ENCODE data around the gene GPRC5C. TPM values are rescaled to one million over a fixed set of nuclear protein-coding genes. Genes with fewer than 3 reads are reported as not detected.
A peak's percentile ranks its signal among the peaks of the same experiment; 100 is the strongest.

The GPRC5C gene
- total and polyA plus RNA-seq, 2 of the 13 experiments (the other 11 are each of a cell fraction or from before 2014, with no cell fraction given) = 85.6 to 300 TPM

DNA sequence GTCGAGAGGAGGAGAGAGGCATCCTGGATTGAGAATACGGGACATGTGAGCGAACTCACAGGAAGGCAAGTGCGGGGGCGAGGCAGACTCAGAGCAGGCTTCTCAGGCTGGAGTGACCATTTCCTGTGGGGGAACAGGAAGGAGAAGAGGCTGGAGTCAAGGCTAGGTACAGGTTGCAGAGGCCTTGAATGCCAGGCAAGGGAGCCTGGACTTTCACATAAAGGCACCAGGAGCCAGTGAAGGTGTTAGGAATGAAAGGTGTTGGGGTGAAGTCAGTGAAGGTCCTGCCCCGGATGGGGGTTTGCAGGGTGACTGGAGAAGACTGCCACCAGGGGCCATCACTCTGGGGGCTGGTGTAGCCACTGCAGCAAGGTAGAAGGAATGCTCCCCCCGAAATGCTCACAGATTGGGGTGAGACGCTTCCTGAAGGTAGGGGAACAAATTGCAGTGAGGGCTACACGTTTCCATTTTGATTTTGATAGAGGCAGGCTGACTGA, 5.3 kb upstream of the GPRC5C start (continued):
- TF ChIP-seq SYNCRIP (IDR thresholded peaks at IDR 0.05; ENCODE audit: insufficient read depth, low read depth, low read length) (no peak), RFXAP (CRISPR knock-in tag; IDR thresholded peaks at IDR 0.05; ENCODE audit: borderline replicate concordance) (no peak), ZNF83 (CRISPR knock-in tag; IDR thresholded peaks at IDR 0.05; ENCODE audit: borderline replicate concordance) (peak; percentile 89; the same call in 1 of the 2 replicates), ARHGAP35 (CRISPR knock-in tag; IDR thresholded peaks at IDR 0.05; ENCODE audit: borderline replicate concordance) (no peak), MED1 (CRISPR knock-in tag; IDR thresholded peaks at IDR 0.05) (no peak; the same call in 1 of the 2 replicates), ZNF614 (CRISPR knock-in tag; IDR thresholded peaks at IDR 0.05; ENCODE audit: borderline replicate concordance) (no peak), ZBTB38 (CRISPR knock-in tag; IDR thresholded peaks at IDR 0.05) (peak; percentile 82), SUZ12 (IDR thresholded peaks at IDR 0.05; ENCODE audit: low read depth, low read length) (no peak), ZBTB26 (CRISPR knock-in tag; IDR thresholded peaks at IDR 0.05; ENCODE audit: borderline replicate concordance) (no peak), EEA1 (CRISPR knock-in tag; IDR thresholded peaks at IDR 0.05; ENCODE audit: borderline replicate concordance) (0 out of 2 replicates have a peak, but pooled peaks have one; percentile 20), NCOA2 (CRISPR knock-in tag; IDR thresholded peaks at IDR 0.05) (no peak), ZNF280D (CRISPR knock-in tag; IDR thresholded peaks at IDR 0.05) (0 out of 2 replicates have a peak, but pooled peaks have one; percentile 50), ZNF180 (CRISPR knock-in tag; IDR thresholded peaks at IDR 0.05; ENCODE audit: borderline replicate concordance, low read depth) (0 out of 2 replicates have a peak, but pooled peaks have one; percentile 47), THYN1 (CRISPR knock-in tag; IDR thresholded peaks at IDR 0.05; ENCODE audit: borderline replicate concordance, low read depth) (peak; percentile 75; the same call in 1 of the 2 replicates), REL (CRISPR knock-in tag; conservative IDR thresholded peaks at IDR 0.05) (no peak), ZKSCAN1 (IDR thresholded peaks at IDR 0.05; ENCODE audit: low read length) (no peak), ZNF3 (CRISPR knock-in tag; IDR thresholded peaks at IDR 0.05) (no peak), CEBPB (IDR thresholded peaks at IDR 0.05; ENCODE audit: borderline replicate concordance, low read depth, low read length) (no peak), SP2 (CRISPR knock-in tag; IDR thresholded peaks at IDR 0.05) (no peak; the same call in 1 of the 2 replicates)
- TF ChIP-seq, protein P1, sequence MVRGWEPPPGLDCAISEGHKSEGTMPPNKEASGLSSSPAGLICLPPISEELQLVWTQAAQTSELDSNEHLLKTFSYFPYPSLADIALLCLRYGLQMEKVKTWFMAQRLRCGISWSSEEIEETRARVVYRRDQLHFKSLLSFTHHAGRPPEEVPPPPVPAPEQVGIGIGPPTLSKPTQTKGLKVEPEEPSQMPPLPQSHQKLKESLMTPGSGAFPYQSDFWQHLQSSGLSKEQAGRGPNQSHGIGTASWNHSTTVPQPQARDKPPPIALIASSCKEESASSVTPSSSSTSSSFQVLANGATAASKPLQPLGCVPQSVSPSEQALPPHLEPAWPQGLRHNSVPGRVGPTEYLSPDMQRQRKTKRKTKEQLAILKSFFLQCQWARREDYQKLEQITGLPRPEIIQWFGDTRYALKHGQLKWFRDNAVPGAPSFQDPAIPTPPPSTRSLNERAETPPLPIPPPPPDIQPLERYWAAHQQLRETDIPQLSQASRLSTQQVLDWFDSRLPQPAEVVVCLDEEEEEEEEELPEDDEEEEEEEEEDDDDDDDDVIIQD (CRISPR knock-in tag; IDR thresholded peaks at IDR 0.05; ENCODE audit: low read depth) = no peak
- TF ChIP-seq, protein P2, sequence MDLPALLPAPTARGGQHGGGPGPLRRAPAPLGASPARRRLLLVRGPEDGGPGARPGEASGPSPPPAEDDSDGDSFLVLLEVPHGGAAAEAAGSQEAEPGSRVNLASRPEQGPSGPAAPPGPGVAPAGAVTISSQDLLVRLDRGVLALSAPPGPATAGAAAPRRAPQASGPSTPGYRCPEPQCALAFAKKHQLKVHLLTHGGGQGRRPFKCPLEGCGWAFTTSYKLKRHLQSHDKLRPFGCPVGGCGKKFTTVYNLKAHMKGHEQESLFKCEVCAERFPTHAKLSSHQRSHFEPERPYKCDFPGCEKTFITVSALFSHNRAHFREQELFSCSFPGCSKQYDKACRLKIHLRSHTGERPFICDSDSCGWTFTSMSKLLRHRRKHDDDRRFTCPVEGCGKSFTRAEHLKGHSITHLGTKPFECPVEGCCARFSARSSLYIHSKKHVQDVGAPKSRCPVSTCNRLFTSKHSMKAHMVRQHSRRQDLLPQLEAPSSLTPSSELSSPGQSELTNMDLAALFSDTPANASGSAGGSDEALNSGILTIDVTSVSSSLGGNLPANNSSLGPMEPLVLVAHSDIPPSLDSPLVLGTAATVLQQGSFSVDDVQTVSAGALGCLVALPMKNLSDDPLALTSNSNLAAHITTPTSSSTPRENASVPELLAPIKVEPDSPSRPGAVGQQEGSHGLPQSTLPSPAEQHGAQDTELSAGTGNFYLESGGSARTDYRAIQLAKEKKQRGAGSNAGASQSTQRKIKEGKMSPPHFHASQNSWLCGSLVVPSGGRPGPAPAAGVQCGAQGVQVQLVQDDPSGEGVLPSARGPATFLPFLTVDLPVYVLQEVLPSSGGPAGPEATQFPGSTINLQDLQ (CRISPR knock-in tag; IDR thresholded peaks at IDR 0.05) = no peak

Measured in HepG2 (cell line).